Dendritic cell treated with granulocyte-macrophage colony-stimulating factor and Interleukin-4, amounts not matched to agents 40 ng/mL and 50 ng/mL, for 4 days (primary cell): ENCODE measurements around the gene RBM14.
A peak's percentile ranks its signal among the peaks of the same experiment; 100 is the strongest.
"Not testable (repeated sequence)": the region's sequence is repeated elsewhere in the genome, so short reads cannot be mapped to it uniquely, and the experiment has no call there.

Source experiments
- H3K27ac Mint-ChIP-seq: one replicate; pipeline ENCODE4 v1.8.0; 2022; ENCODE audit warnings: mild to moderate bottlenecking, mixed read lengths
- H3K27me3 Mint-ChIP-seq: one replicate; pipeline ENCODE4 v1.8.0; 2022; ENCODE audit warnings: mild to moderate bottlenecking, mixed read lengths
- H3K36me3 Mint-ChIP-seq: one replicate; pipeline ENCODE4 v1.8.0; 2022; ENCODE audit warnings: low read depth, mixed read lengths
- H3K4me1 Mint-ChIP-seq: one replicate; pipeline ENCODE4 v1.8.0; 2022; ENCODE audit warnings: low read depth, mixed read lengths
- H3K4me3 Mint-ChIP-seq: one replicate; pipeline ENCODE4 v1.8.0; 2022; ENCODE audit warnings: mild to moderate bottlenecking, moderate library complexity, mixed read lengths
- H3K9me3 Mint-ChIP-seq: one replicate; pipeline ENCODE4 v1.8.0; 2022; ENCODE audit warnings: mixed read lengths
- intact Hi-C: fragments of 100-400 bp; cut with micrococcal nuclease; formaldehyde crosslinking; loops from one replicate; pipeline ENCODE4 v1.15.0; 2022

Gene RBM14

GRCh38 chr11:66631883-66632282 is 15.5 kb downstream of the RBM14 start:
- intact Hi-C loops: no loop called here
- no peaks in the 10 kb centered on the region for H3K27me3 Mint-ChIP-seq
- no peak overlapping the region for H3K4me3 Mint-ChIP-seq
- H3K9me3 Mint-ChIP-seq: no peaks in the 10 kb centered on the region
- peaks cover 72% of the 10 kb centered on the region for H3K36me3 Mint-ChIP-seq
- H3K27ac Mint-ChIP-seq: no peak overlapping the region
- peaks cover 40% of the 10 kb centered on the region for H3K4me1 Mint-ChIP-seq

- intact Hi-C loops: no loop called here
- Mint-ChIP-seq H3K4me1 (peaks cover 41% of the 10 kb centered on the region), H3K27ac (no peak overlapping the region), H3K27me3 (no peaks in the 10 kb centered on the region), H3K36me3 (peaks cover 72% of the 10 kb centered on the region), H3K9me3 (no peaks in the 10 kb centered on the region), H3K4me3 (no peak overlapping the region)
Observed at GRCh38 chr11:66632952-66633351, 16.5 kb downstream of the RBM14 start.

- Mint-ChIP-seq H3K9me3 (no peaks in the 10 kb centered on the region), H3K27me3 (no peaks in the 10 kb centered on the region), H3K4me3 (no peak overlapping the region), H3K36me3 (peaks cover 74% of the 10 kb centered on the region), H3K27ac (no peak overlapping the region), H3K4me1 (peaks cover 53% of the 10 kb centered on the region)
- intact Hi-C loops: loop anchor here (5.0 kb wide), 1 partner anchor 41 kb away; the partner anchor contains the start of gene RBM4B
Observed at GRCh38 chr11:66636411-66636810, 20.0 kb downstream of the RBM14 start.

- Mint-ChIP-seq H3K9me3 (no peaks in the 10 kb centered on the region), H3K27ac (peak overlapping the region; percentile 97), H3K4me3 (peak overlapping the region; percentile 96), H3K36me3 (peaks cover 76% of the 10 kb centered on the region), H3K4me1 (peaks cover 63% of the 10 kb centered on the region), H3K27me3 (no peaks in the 10 kb centered on the region)
- intact Hi-C loops: loop anchor here (1.0 to 5.0 kb wide), 3 partner anchors 18 to 44 kb away; partner anchors contain the start of genes CCDC87, CCS and RBM4B
Observed at GRCh38 chr11:66637557-66638176, 21.2 kb downstream of the RBM14 start.

GRCh38 chr11:66638177-66639065 is 22.0 kb downstream of the RBM14 start, which contains the start of gene RBM4:
RBM4 (plus strand) TSS chr11:66638703; CDS start chr11:66639712, 1,009 bp downstream.
- intact Hi-C loops: loop anchor here (1.0 to 5.0 kb wide), 3 partner anchors 19 to 45 kb away; partner anchors contain the start of genes CCDC87, CCS and RBM4B
- H3K4me3 Mint-ChIP-seq: peak within 1 kb of the TSS; percentile 96
- peaks cover 80% of the 10 kb centered on the region for H3K36me3 Mint-ChIP-seq
- H3K27ac Mint-ChIP-seq: peak within 1 kb of the TSS; percentile 97
- H3K4me1 Mint-ChIP-seq: peaks cover 70% of the 10 kb centered on the region
- no peaks in the 10 kb centered on the region for H3K27me3 Mint-ChIP-seq
- H3K9me3 Mint-ChIP-seq: no peaks in the 10 kb centered on the region

GRCh38 chr11:66639066-66639813 is 22.8 kb downstream of the RBM14 start:
- H3K4me1 Mint-ChIP-seq: peaks cover 76% of the 10 kb centered on the region
- peak overlapping the region; percentile 96 for H3K4me3 Mint-ChIP-seq
- no peaks in the 10 kb centered on the region for H3K9me3 Mint-ChIP-seq
- H3K36me3 Mint-ChIP-seq: peaks cover 86% of the 10 kb centered on the region
- H3K27me3 Mint-ChIP-seq: no peaks in the 10 kb centered on the region
- intact Hi-C loops: loop anchor here (5.0 kb wide), 1 partner anchor 38 kb away; the partner anchor contains the start of gene RBM4B
- peak overlapping the region; percentile 97 for H3K27ac Mint-ChIP-seq

- H3K9me3 Mint-ChIP-seq, H3K27me3 Mint-ChIP-seq: not testable (repeated sequence)
- intact Hi-C loops: loop anchor here (5.0 kb wide), 1 partner anchor 37 kb away; the partner anchor contains the start of gene RBM4B
- Mint-ChIP-seq H3K27ac (peak overlapping the region; percentile 97), H3K4me1 (peaks cover 76% of the 10 kb centered on the region), H3K4me3 (peak overlapping the region; percentile 96), H3K36me3 (peaks cover 86% of the 10 kb centered on the region)
Observed at GRCh38 chr11:66639814-66640340, 23.4 kb downstream of the RBM14 start.

GRCh38 chr11:66641834-66642233 is 25.4 kb downstream of the RBM14 start:
- peaks cover 98% of the 10 kb centered on the region for H3K36me3 Mint-ChIP-seq
- H3K4me3 Mint-ChIP-seq: no peak overlapping the region
- no peaks in the 10 kb centered on the region for H3K9me3 Mint-ChIP-seq
- intact Hi-C loops: no loop called here
- no peaks in the 10 kb centered on the region for H3K27me3 Mint-ChIP-seq
- no peak overlapping the region for H3K27ac Mint-ChIP-seq
- peaks cover 85% of the 10 kb centered on the region for H3K4me1 Mint-ChIP-seq

GRCh38 chr11:66643745-66644437 is 27.5 kb downstream of the RBM14 start:
- intact Hi-C loops: no loop called here
- Mint-ChIP-seq H3K9me3 (no peaks in the 10 kb centered on the region), H3K4me1 (peaks cover 82% of the 10 kb centered on the region), H3K36me3 (peaks cover 100% of the 10 kb centered on the region), H3K27me3 (no peaks in the 10 kb centered on the region), H3K27ac (peak overlapping the region; percentile 12), H3K4me3 (no peak overlapping the region)

- Mint-ChIP-seq H3K4me1 (peaks cover 55% of the 10 kb centered on the region), H3K27me3 (no peaks in the 10 kb centered on the region), H3K36me3 (peaks cover 99% of the 10 kb centered on the region), H3K9me3 (no peaks in the 10 kb centered on the region), H3K4me3 (no peak overlapping the region), H3K27ac (peak overlapping the region; percentile 67)
- intact Hi-C loops: no loop called here
Observed at GRCh38 chr11:66646828-66647227, 30.4 kb downstream of the RBM14 start.

- no peak overlapping the region for H3K4me3 Mint-ChIP-seq
- H3K27me3 Mint-ChIP-seq: no peaks in the 10 kb centered on the region
- no peak overlapping the region for H3K27ac Mint-ChIP-seq
- peaks cover 28% of the 10 kb centered on the region for H3K4me1 Mint-ChIP-seq
- no peaks in the 10 kb centered on the region for H3K9me3 Mint-ChIP-seq
- intact Hi-C loops: no loop called here
- H3K36me3 Mint-ChIP-seq: peaks cover 94% of the 10 kb centered on the region
Observed at GRCh38 chr11:66649903-66650302, 33.5 kb downstream of the RBM14 start.

- Mint-ChIP-seq H3K4me3 (no peak overlapping the region), H3K9me3 (no peaks in the 10 kb centered on the region), H3K4me1 (peaks cover 23% of the 10 kb centered on the region), H3K27me3 (no peaks in the 10 kb centered on the region), H3K36me3 (peaks cover 94% of the 10 kb centered on the region), H3K27ac (no peak overlapping the region)
- intact Hi-C loops: no loop called here
Observed at GRCh38 chr11:66651016-66651415, 34.6 kb downstream of the RBM14 start.

GRCh38 chr11:66652651-66653050 is 36.2 kb downstream of the RBM14 start:
- Mint-ChIP-seq H3K27me3 (no peaks in the 10 kb centered on the region), H3K27ac (no peak overlapping the region), H3K4me1 (peaks cover 7% of the 10 kb centered on the region), H3K4me3 (no peak overlapping the region), H3K9me3 (no peaks in the 10 kb centered on the region), H3K36me3 (peaks cover 93% of the 10 kb centered on the region)
- intact Hi-C loops: no loop called here
